Cardiac fibroblast (primary cell): ENCODE measurements around the gene MAPK12.
A peak's percentile ranks its signal among the peaks of the same experiment; 100 is the strongest.

Experiments used
- DNase-seq, 2 donors: peaks; one replicate each; pipeline versions ENCODE4 v3.0.0 to v3.0.0-alpha.2; 2010; ENCODE audit warnings: low read depth in 2 of 2
- H3K4me3 ChIP-seq, 2 donors: replicated peaks in 1 of 2; 1 replicate in 1 of 2; 2 replicates in 1 of 2; pipeline ENCODE4 v1.5.1; 2011; ENCODE audit warnings: low read depth in 2 of 2, low read length in 2 of 2, mild to moderate bottlenecking in 2 of 2, moderate library complexity in 1 of 2
- CTCF ChIP-seq: IDR thresholded peaks from one replicate; pipeline ENCODE4 v1.5.1; 2011; ENCODE audit warnings: low read depth, mild to moderate bottlenecking, low read length, inconsistent platforms

The MAPK12 gene

DNA sequence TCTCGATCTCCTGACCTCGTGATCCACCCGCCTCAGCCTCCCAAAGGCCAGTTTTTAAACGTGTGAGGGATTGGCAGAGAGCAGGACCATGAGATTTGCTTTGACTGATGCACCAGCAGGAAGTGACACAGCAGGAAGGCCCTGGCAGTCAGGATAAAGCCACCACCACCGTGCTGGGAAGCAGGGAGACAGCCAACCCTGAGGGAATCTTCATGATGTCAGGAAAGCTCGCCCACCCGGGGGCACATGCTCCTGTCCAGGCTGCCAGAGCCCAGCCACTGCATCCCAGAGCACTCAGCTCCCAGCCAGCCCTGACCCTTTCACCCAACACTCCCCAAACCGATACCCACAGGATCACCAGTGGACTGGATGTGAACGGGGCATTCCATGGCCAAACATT, 22.7 kb downstream of the MAPK12 start:
- DNase-seq, result no peak
- no peak for TF ChIP-seq CTCF
- H3K4me3 ChIP-seq, result no peak overlapping the region

DNA sequence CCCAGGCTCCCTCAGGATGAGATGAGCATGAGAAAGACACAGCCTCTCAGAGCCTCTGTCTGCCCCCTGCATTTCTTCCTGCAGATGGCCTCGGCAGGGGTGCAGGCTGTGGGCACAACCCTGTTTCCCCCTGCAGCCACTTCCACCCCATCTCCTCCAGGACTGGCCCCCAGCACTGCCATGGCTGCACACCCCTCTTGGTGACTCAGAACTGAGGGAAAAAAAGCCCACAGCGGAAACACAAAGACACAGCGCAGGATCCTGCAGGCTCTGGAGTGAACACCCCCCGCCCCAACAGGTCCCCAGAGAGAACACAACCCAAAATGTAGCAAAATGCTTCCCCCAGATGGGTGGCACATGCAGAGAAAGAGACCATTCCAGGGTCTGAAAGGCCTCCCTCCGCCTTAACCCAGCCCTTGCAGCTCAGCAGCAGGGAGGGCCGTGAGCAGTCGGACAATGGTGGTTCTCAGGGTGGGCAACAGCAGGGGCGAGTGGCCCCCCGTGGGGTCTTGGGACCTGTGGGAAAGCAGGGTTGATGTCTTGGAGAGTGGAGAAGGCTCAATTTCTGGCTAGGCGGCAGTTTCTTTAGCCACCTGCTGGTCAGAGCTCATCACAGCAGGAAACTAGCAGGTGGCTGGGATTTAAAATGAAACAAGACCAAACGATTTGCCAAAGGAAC, 24.6 kb downstream of the MAPK12 start:
- peak; percentile 34 to 45 for DNase-seq
- no peak overlapping the region for H3K4me3 ChIP-seq
- peak; percentile 56 for TF ChIP-seq CTCF

GRCh38 chr22:50233223-50233622, 28.3 kb downstream of the MAPK12 start:
- H3K4me3 ChIP-seq, result no peak overlapping the region
- no peak for DNase-seq
- TF ChIP-seq CTCF, result no peak

DNA sequence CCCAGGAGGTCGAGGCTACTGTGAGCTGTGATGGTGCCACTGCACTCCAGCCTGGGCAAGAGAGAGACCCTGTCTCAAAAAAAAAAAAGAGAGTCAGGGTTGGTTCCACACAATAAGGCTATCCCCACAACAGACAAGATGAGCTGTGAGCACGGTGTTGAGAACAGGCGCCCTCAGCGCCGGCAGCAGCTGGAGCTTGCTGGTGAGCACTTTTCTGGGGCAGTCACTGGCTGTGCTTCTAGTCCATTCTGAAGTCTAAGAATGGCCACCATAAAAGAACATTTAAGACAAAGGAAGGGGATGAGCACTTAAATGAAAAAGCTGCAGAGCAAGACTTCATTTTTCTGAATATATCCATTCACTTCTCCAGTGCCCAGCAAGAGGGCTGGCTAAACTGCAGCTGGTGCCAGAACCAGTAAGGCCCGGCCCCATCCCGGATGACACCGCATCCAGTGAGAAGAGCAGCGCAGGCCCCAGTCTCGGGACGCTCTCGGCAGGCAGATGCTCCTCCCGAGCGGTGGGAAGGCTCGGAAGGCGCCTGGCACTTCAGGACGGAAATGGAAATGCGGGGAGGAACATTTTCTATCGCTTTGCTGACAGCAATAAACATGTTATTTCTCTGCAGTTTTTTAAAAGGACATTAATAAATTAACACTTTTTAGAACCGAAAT, 28.9 kb downstream of the MAPK12 start:
- TF ChIP-seq CTCF, result no peak
- no peak overlapping the region for H3K4me3 ChIP-seq
- no peak for DNase-seq

DNA sequence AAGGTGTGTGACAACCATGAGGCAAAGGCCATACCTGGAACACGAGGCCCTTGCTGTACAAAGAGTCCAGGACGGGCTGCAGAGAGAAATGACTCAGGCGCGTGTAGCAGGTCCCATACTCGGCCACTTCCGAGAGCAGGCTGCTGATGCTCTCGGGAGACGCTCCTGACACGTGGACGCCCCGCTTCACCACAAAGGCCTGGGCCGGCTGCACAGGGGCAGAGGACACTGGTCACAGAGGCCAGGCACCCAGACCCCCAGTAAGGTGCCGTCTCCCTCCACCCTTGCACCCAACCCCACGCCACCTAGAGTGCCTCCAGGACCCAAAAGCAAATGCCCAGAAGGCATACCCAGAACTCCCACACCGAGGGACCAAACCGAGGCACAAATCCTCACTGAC, 32.1 kb downstream of the MAPK12 start:
- no peak overlapping the region for H3K4me3 ChIP-seq
- DNase-seq, result no peak
- no peak for TF ChIP-seq CTCF

DNA sequence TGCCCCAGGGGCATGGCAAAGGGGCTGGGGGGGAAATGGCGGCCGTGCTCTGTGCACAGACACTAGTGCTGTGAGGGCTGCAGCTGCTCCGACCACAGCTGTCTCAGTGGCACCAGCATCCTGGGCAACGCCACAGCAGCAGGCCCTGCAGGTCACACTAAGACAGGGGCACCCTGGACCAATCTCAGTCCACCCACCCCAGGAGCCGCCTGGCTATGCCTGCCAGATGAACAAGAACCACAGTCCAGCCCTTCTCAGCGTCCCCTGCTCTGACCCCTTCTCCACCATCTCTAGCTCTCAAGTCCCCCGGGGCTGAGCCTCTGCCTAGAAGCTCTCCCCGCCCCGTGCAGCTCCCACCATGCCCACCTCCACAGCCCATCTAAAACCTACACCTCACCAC, 33.1 kb downstream of the MAPK12 start:
- no peak overlapping the region for H3K4me3 ChIP-seq
- no peak for DNase-seq
- TF ChIP-seq CTCF, result no peak
